Natural killer cell (primary cell): Measurements from ENCODE around the gene EYS. TPM values are rescaled to one million over a fixed set of nuclear protein-coding genes. Genes with fewer than 3 reads are reported as not detected.

ENCODE experiments used
- ATAC-seq, 3 donors: fragments of 150-1000 bp in 2 of 3; fragments of 200-7000 bp in 1 of 3; cut with Tn5 transposase; 1 replicate in 1 of 3; 2 replicates in 2 of 3; pipeline ENCODE4 v1.10.0; 2021; ENCODE audit warnings: mild to moderate bottlenecking in 2 of 3, moderate library complexity in 2 of 3
- DNase-seq, 2 donors: peaks; one replicate each; pipeline versions ENCODE4 v3.0.0 to v3.0.0-alpha.2; 2013 to 2021; ENCODE audit warnings: mixed read lengths in 1 of 2
- H3K27ac ChIP-seq: one replicate; pipeline ENCODE4 v1.5.1; 2013; ENCODE audit warnings: mild to moderate bottlenecking, low read length
- H3K27me3 ChIP-seq: one replicate; pipeline ENCODE4 v1.6.1; 2013; ENCODE audit warnings: low read length; ENCODE audit not compliant: control insufficient read depth, insufficient read depth
- H3K36me3 ChIP-seq: one replicate; pipeline ENCODE4 v1.6.1; 2013; ENCODE audit warnings: low read length; ENCODE audit not compliant: control insufficient read depth, insufficient read depth
- H3K4me1 ChIP-seq: one replicate; pipeline ENCODE4 v1.6.1; 2013; ENCODE audit warnings: low read length; ENCODE audit not compliant: control insufficient read depth, insufficient read depth
- H3K4me3 ChIP-seq: one replicate; pipeline ENCODE4 v1.5.1; 2013; ENCODE audit warnings: low read length
- H3K9me3 ChIP-seq: one replicate; pipeline ENCODE4 v1.6.1; 2013; ENCODE audit warnings: low read length; ENCODE audit not compliant: control insufficient read depth, insufficient read depth
- H3K27ac Mint-ChIP-seq, 2 donors: one replicate each; pipeline ENCODE4 v1.8.0; 2022; ENCODE audit warnings: mild to moderate bottlenecking in 2 of 2, mixed read lengths in 2 of 2, moderate library complexity in 1 of 2
- H3K27me3 Mint-ChIP-seq, 2 donors: one replicate each; pipeline ENCODE4 v1.8.0; 2022; ENCODE audit warnings: low read depth in 2 of 2, mixed read lengths in 2 of 2
- H3K36me3 Mint-ChIP-seq: one replicate; pipeline ENCODE4 v1.8.0; 2022; ENCODE audit warnings: mixed read lengths
- H3K4me1 Mint-ChIP-seq, 2 donors: one replicate each; pipeline ENCODE4 v1.8.0; 2022; ENCODE audit warnings: mixed read lengths in 2 of 2
- H3K4me3 Mint-ChIP-seq: one replicate; pipeline ENCODE4 v1.8.0; 2022; ENCODE audit warnings: mild to moderate bottlenecking, moderate library complexity, mixed read lengths
- H3K9me3 Mint-ChIP-seq, 2 donors: one replicate each; pipeline ENCODE4 v1.8.0; 2022; ENCODE audit warnings: mixed read lengths in 2 of 2
- CTCF ChIP-seq: fragments of 200-600 bp; IDR thresholded peaks from one replicate; pipeline ENCODE4 v1.8.0; 2022; ENCODE audit warnings: antibody characterized with exemption
- WGBS: methylation state at CpG from one replicate; pipeline ENCODE4 v1.1.7; 2013; ENCODE audit warnings: missing lambda C conversion rate; ENCODE audit not compliant: insufficient coverage; 5-methylcytosine and 5-hydroxymethylcytosine counted together
- intact Hi-C: fragments of 100-400 bp; cut with micrococcal nuclease; formaldehyde crosslinking; loops from one replicate; pipeline ENCODE4 v1.14.2; 2022
- total RNA-seq, 4 donors: library from RNA; stranded (reverse); fragments of 120-200 nt in 1 of 4; gene quantifications; one replicate each; pipeline versions ENCODE4 v1.2.3 to v1.2.4, GENCODE V29; 2013 to 2022

Gene EYS
- total RNA-seq, 3 donors from 2014 or later (not counting 1 experiment from before 2014, with no cell fraction given): 0.55 TPM; not detected in 2

GRCh38 chr6:65149841-65150240 is 557.2 kb downstream of the EYS start:
- Mint-ChIP-seq H3K36me3 (no peaks in the 10 kb centered on the region), H3K27me3 (no peaks in the 10 kb centered on the region), H3K27ac (no peak overlapping the region), H3K4me1 (no peaks in the 10 kb centered on the region), H3K9me3 (peaks cover 8 to 19% of the 10 kb centered on the region in 2 donors), H3K4me3 (no peak overlapping the region)
- intact Hi-C loops: no loop called here
- H3K27me3 ChIP-seq: no peaks in the 10 kb centered on the region
- no peak for DNase-seq
- peaks cover 14% of the 10 kb centered on the region for H3K9me3 ChIP-seq
- H3K27ac ChIP-seq: no peak overlapping the region
- H3K4me1 ChIP-seq: no peaks in the 10 kb centered on the region
- no CpG with 5 or more reads among the region's 1 CpG for WGBS
- H3K4me3 ChIP-seq: no peak overlapping the region
- H3K36me3 ChIP-seq: no peaks in the 10 kb centered on the region
- no peak for TF ChIP-seq CTCF
- no peak for ATAC-seq

- Mint-ChIP-seq H3K9me3 (peaks cover 6 to 16% of the 10 kb centered on the region in 2 donors), H3K36me3 (no peaks in the 10 kb centered on the region), H3K27ac (no peak overlapping the region), H3K4me3 (no peak overlapping the region), H3K27me3 (no peaks in the 10 kb centered on the region), H3K4me1 (no peaks in the 10 kb centered on the region)
- H3K9me3 ChIP-seq: peaks cover 14% of the 10 kb centered on the region
- H3K36me3 ChIP-seq: no peaks in the 10 kb centered on the region
- no peak overlapping the region for H3K4me3 ChIP-seq
- no peak for TF ChIP-seq CTCF
- intact Hi-C loops: no loop called here
- DNase-seq (no peak), ATAC-seq (no peak)
- no peak overlapping the region for H3K27ac ChIP-seq
- WGBS: 54% methylated on average over 2 of the region's 2 CpGs
- no peaks in the 10 kb centered on the region for H3K4me1 ChIP-seq
- no peaks in the 10 kb centered on the region for H3K27me3 ChIP-seq
These were observed 558.2 kb downstream of the EYS start for GRCh38 chr6:65148839-65149238.

- Mint-ChIP-seq H3K27me3 (no peaks in the 10 kb centered on the region), H3K4me1 (no peaks in the 10 kb centered on the region), H3K4me3 (no peak overlapping the region), H3K27ac (no peak overlapping the region), H3K9me3 (peaks cover 19 to 33% of the 10 kb centered on the region in 2 donors), H3K36me3 (peaks cover 4% of the 10 kb centered on the region)
- Histone ChIP-seq H3K36me3 (no peaks in the 10 kb centered on the region), H3K27me3 (no peaks in the 10 kb centered on the region), H3K4me1 (no peaks in the 10 kb centered on the region), H3K9me3 (no peaks in the 10 kb centered on the region), H3K27ac (no peak overlapping the region), H3K4me3 (no peak overlapping the region)
- no peak for TF ChIP-seq CTCF
- DNase-seq: no peak
- WGBS: 83% methylated on average over 2 of the region's 2 CpGs
- intact Hi-C loops: no loop called here
- no peak for ATAC-seq
These were observed 571.5 kb downstream of the EYS start for GRCh38 chr6:65135567-65135966.

GRCh38 chr6:65126667-65127066 is 580.4 kb downstream of the EYS start:
- H3K4me1 ChIP-seq: no peaks in the 10 kb centered on the region
- Mint-ChIP-seq H3K4me3 (no peak overlapping the region), H3K4me1 (no peaks in the 10 kb centered on the region), H3K27ac (no peak overlapping the region), H3K36me3 (peaks cover 14% of the 10 kb centered on the region), H3K27me3 (no peaks in the 10 kb centered on the region), H3K9me3 (peaks cover 14 to 29% of the 10 kb centered on the region in 2 donors)
- WGBS: 70% methylated on average over 1 of the region's 2 CpGs
- H3K4me3 ChIP-seq: no peak overlapping the region
- no peaks in the 10 kb centered on the region for H3K9me3 ChIP-seq
- H3K27ac ChIP-seq: no peak overlapping the region
- intact Hi-C loops: no loop called here
- ATAC-seq (no peak), DNase-seq (no peak)
- TF ChIP-seq CTCF: no peak
- H3K27me3 ChIP-seq: no peaks in the 10 kb centered on the region
- no peaks in the 10 kb centered on the region for H3K36me3 ChIP-seq
